A673 (cell line): Measurements from ENCODE around the gene EXOC2. TPM values are rescaled to one million over a fixed set of nuclear protein-coding genes. Genes with fewer than 3 reads are reported as not detected.

ENCODE experiments used
- BruUV-seq: library from RNA; stranded (reverse); fragments of 400-500 nt; replicated peaks from 2 replicates; lab custom pipeline; 2021; lab: Mats Ljungman, UMichigan
- CTCF ChIA-PET: fragments of 300-600 bp; sonication (Branson Sonifier 250); formaldehyde crosslinking; loops from one replicate; lab custom pipeline; 2022; ENCODE audit warnings: antibody characterized with exemption; lab: Charles Lee
- POLR2A ChIA-PET: fragments of 300-600 bp; sonication (Branson Sonifier 250); formaldehyde crosslinking; loops from one replicate; lab custom pipeline; 2022; ENCODE audit warnings: antibody characterized with exemption; ENCODE audit not compliant: low non-redundant PET; lab: Charles Lee
- DNase-seq: peaks from one replicate; pipeline ENCODE4 v3.0.0-alpha.2; 2015; ENCODE audit warnings: low spot score
- H3K27ac ChIP-seq: fragments of 200-600 bp; sonication (generic); 2 replicates; pipeline ENCODE4 v1.5.1; 2016; ENCODE audit warnings: mixed run types, low read depth, mild to moderate bottlenecking, mixed read lengths, antibody characterized with exemption, low read length; ENCODE audit not compliant: poor library complexity, severe bottlenecking
- H3K27me3 ChIP-seq: fragments of 200-600 bp; sonication (generic); replicated peaks from 2 replicates; pipeline ENCODE4 v1.6.1; 2017; ENCODE audit warnings: mixed run types, low read depth, mild to moderate bottlenecking, mixed read lengths, antibody characterized with exemption, low read length; ENCODE audit not compliant: insufficient read depth, poor library complexity
- H3K36me3 ChIP-seq: fragments of 200-600 bp; sonication (generic); 2 replicates; pipeline ENCODE4 v1.6.1; 2016; ENCODE audit warnings: mixed run types, mild to moderate bottlenecking, mixed read lengths, antibody characterized with exemption, low read length; ENCODE audit not compliant: insufficient read depth, poor library complexity, severe bottlenecking
- H3K4me1 ChIP-seq: fragments of 200-600 bp; sonication (generic); 2 replicates; pipeline ENCODE4 v1.6.1; 2017; ENCODE audit warnings: mixed run types, mild to moderate bottlenecking, mixed read lengths, antibody characterized with exemption, low read length; ENCODE audit not compliant: insufficient read depth, poor library complexity, severe bottlenecking
- H3K4me3 ChIP-seq: fragments of 200-600 bp; sonication (generic); 2 replicates; pipeline ENCODE4 v1.5.1; 2016; ENCODE audit warnings: low read depth, mixed run types, mild to moderate bottlenecking, mixed read lengths, low read length; ENCODE audit not compliant: poor library complexity, severe bottlenecking
- H3K9me3 ChIP-seq: fragments of 200-600 bp; sonication (generic); 2 replicates; pipeline ENCODE4 v1.6.1; 2016; ENCODE audit warnings: mixed run types, low read depth, mild to moderate bottlenecking, mixed read lengths, antibody characterized with exemption, low read length; ENCODE audit not compliant: poor library complexity, severe bottlenecking
- CTCF ChIP-seq: fragments of 300-800, 200-600 bp; sonication (generic); conservative IDR thresholded peaks from 2 replicates; pipeline ENCODE4 v1.5.1; 2017; ENCODE audit warnings: low read depth, mild to moderate bottlenecking, antibody characterized with exemption, low read length, moderate library complexity, mixed read lengths
- EZH2 ChIP-seq: fragments of 200-600 bp; sonication (generic); IDR thresholded peaks from 2 replicates; pipeline ENCODE4 v1.6.1; 2017; ENCODE audit warnings: borderline replicate concordance, low read depth, mild to moderate bottlenecking, mixed read lengths, antibody characterized with exemption, low read length; ENCODE audit not compliant: poor library complexity, severe bottlenecking
- intact Hi-C: fragments of 100-400 bp; cut with micrococcal nuclease; formaldehyde crosslinking; loops from one replicate; pipeline ENCODE4 v1.10.0; 2022; ENCODE audit not compliant: unreplicated experiment
- total RNA-seq: library from RNA; stranded (reverse); gene quantifications from 2 replicates; pipeline ENCODE4 v1.2.3, GENCODE V29; 2021

EXOC2 gene
- total RNA-seq, 1 experiment from 2014 or later, result 22.4 TPM

- H3K9me3 ChIP-seq, result no peaks in the 10 kb centered on the region
- no peak overlapping the region for H3K27ac ChIP-seq
- CTCF ChIA-PET, result no interaction called here
- H3K4me3 ChIP-seq, result no peak overlapping the region
- no peaks in the 10 kb centered on the region for H3K27me3 ChIP-seq
- POLR2A ChIA-PET, result no interaction called here
- no peaks in the 10 kb centered on the region for H3K4me1 ChIP-seq
- no TSS peak for BruUV-seq
- intact Hi-C loops, result no loop called here
- no peak for TF ChIP-seq EZH2
- TF ChIP-seq CTCF, result no peak
- H3K36me3 ChIP-seq, result peaks cover 9% of the 10 kb centered on the region
- DNase-seq, result no peak
Measured at GRCh38 chr6:551829-552350, 141.0 kb downstream of the EXOC2 start.

- intact Hi-C loops, result no loop called here
Measured at GRCh38 chr6:551405-551804, 141.5 kb downstream of the EXOC2 start.

GRCh38 chr6:549906-550305 is 143.0 kb downstream of the EXOC2 start:
- BruUV-seq, result no TSS peak
- Histone ChIP-seq H3K27ac (no peak overlapping the region), H3K9me3 (no peaks in the 10 kb centered on the region), H3K4me3 (no peak overlapping the region), H3K36me3 (peaks cover under 1% of the 10 kb centered on the region), H3K27me3 (no peaks in the 10 kb centered on the region), H3K4me1 (no peaks in the 10 kb centered on the region)
- no peak for DNase-seq
- intact Hi-C loops, result no loop called here
- ChIA-PET POLR2A (no interaction called here), CTCF (no interaction called here)
- TF ChIP-seq CTCF (no peak), EZH2 (no peak)

More at GRCh38 chr6:551405-551804, 141.5 kb downstream of the EXOC2 start:
- Histone ChIP-seq H3K4me1 (no peaks in the 10 kb centered on the region), H3K27ac (no peak overlapping the region), H3K4me3 (no peak overlapping the region), H3K9me3 (no peaks in the 10 kb centered on the region), H3K27me3 (no peaks in the 10 kb centered on the region), H3K36me3 (peaks cover 9% of the 10 kb centered on the region)
- POLR2A ChIA-PET, result no interaction called here
- CTCF ChIA-PET, result no interaction called here
- DNase-seq, result peak; percentile 46
- no TSS peak for BruUV-seq
- TF ChIP-seq EZH2 (no peak), CTCF (0 out of 2 replicates have a peak, but pooled peaks have one; percentile 26)
